Glomerular visceral epithelial cell (primary cell): Measurements from ENCODE around the gene CDH4.
A peak's percentile ranks its signal among the peaks of the same experiment; 100 is the strongest.

Source experiments
- DNase-seq: peaks from one replicate; pipeline ENCODE4 v3.0.0-alpha.2; 2016; ENCODE audit errors: extremely low spot score

The CDH4 gene

GRCh38 chr20:61533231-61533631, 281.2 kb downstream of the CDH4 start:
- no peak for DNase-seq

GRCh38 chr20:61534346-61534745, 282.3 kb downstream of the CDH4 start:
- DNase-seq = no peak

- DNase-seq = no peak
Measured at GRCh38 chr20:61535091-61535490, 283.0 kb downstream of the CDH4 start.

- no peak for DNase-seq
Measured at GRCh38 chr20:61535536-61535935, 283.5 kb downstream of the CDH4 start.

GRCh38 chr20:61535956-61536355, 283.9 kb downstream of the CDH4 start:
- no peak for DNase-seq

GRCh38 chr20:61536671-61537070, 284.6 kb downstream of the CDH4 start:
- DNase-seq = no peak

DNA sequence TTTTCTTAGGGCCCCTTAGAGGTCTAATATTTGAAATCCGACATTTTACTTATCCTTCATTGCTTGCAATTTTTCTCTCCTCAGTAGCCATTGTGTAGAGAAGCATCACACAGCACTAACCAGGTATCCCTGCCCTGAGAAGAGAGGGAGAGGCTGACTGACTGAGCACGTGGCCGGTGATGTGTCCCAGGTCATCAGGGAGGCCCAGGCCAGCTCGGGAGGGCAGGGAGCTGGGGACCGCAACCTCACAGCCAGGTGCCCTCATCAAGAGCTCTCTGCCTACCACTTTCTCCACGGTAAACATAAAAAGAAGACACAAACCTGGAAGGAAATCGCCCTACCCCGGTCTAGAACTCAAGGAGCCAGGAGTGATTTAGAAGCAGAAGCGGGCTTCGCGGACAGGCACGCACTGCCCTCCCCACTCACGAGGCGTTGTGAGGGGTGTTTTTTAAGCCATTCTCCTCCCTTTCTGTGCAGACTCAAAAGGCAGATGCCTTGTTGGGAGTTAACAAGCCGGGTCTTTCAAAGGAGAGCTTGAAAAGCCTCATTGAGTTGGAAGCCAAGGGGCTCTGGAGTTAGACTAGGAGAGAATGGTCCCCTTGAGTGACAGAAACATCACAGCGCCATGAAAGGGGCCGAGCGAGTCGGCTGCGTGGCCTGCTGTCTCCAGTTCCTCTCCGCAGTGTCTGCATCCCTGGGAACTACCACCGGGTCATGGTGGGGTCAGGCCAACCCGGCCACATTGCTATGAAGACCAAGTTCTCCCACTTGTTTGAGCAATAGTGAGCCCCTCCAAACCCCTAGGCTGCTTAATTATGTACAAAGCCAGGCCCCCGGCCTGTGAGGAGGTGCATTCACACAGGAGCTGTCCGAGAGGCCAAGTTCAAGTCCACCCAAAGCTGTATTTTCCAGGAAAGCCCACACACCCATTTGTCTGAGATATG, 285.4 kb downstream of the CDH4 start:
- DNase-seq = no peak

- no peak for DNase-seq
Measured at GRCh38 chr20:61538183-61538942, 286.3 kb downstream of the CDH4 start.

DNA sequence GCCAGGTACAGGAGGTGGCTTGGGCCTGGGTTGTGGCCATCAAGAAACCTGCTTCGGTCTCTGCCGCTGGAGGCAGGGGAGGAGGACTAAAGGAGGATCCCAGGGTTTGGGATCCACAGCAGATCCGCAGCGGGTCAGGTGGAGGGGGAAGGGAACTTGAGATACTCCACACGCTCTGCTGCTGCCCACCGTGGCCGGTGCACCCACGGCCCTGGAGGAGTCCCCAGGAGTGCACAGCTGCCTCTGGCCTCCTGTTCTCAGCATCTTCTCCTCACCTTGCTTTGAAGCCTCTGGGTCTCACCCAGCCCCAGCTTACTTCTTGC, 286.8 kb downstream of the CDH4 start:
- no peak for DNase-seq

DNA sequence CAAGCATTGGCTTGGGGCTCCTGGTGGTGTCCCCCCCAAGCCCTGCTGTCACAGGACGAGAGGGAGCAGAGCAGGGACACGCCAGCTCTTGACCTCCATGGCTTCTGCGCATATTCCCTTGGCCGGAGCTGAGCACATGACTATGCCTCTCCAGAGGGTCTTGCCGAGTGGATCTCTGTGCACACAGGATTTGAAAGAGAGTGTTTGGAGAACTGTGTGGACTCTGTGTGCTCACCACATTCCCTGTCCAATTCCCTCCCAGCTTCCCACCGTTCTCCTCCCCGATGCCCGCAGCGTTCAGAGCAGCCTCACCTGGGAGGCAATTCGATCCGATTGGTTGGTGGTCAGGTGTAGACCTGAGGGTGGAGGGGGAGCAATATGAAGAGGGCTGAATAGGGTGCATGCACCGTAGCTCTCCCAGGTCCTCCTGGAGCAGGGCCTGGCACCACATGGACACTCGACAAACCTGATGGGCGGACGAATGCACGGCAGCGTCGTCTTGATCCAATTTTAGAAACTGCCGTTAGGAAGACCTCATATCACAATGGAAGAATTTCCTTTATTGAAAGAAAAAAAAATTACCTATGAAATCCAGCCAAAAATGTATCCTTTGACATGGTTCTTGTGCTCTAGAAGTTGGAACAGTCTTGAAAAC, 287.8 kb downstream of the CDH4 start:
- no peak for DNase-seq

GRCh38 chr20:61541537-61541936, 289.5 kb downstream of the CDH4 start:
- DNase-seq = no peak

DNA sequence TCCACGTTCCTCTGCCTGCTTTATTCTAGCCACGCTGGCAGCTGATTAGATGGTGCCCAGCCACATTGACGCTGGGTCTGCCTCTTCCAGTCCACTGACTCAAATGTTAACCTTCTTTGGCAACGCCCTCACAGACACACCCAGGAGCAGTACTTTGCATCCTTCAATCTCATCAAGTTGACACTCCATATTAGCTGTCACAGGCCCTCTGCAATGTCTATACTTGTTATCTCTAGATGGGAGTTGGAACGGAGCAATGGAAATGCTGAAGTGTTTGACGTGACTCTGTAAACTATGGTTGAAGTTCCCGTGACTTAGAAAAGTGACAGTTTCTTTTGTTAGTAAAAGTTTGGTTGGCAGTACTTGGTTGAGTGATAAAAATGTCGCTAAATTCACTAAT, 291.0 kb downstream of the CDH4 start:
- no peak for DNase-seq

DNA sequence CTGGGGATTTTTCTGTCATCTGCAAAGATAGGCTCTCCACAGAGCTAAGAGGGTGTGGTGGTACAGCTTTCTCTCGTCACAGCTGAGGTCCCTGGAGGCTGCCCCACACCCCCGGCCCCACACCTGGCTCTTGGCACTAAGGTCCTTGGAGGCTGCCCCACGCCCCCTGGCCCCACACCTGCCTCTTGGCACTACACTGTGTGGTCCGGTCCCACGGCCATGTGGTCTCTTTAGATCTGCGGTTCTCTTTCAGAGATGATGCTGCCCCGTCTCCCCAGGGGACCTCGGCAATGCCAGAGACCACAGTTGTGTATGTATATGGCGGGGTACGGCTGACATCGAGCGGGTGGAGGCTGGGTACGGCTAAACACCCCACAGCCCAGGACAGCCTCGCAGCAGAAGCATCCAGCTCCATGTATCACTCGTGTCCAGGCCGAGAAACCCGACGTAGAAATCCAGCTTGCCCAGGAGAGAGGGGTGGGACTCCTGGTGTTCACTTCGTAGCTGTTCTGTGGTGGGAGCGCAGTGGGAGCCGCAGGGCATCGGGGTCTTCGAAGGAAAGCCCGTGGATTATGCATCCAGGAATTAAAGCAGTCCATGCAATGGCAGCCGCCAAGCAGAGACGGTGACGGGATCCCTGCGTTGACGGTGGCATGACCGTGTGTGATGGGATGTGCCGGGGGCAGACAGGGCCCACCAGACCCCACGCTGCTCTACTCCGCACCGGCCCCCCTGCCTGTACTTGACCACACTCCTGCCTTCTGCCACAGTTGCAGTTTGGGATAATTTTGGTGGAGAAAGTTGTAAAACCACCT, 292.1 kb downstream of the CDH4 start:
- DNase-seq = no peak

DNA sequence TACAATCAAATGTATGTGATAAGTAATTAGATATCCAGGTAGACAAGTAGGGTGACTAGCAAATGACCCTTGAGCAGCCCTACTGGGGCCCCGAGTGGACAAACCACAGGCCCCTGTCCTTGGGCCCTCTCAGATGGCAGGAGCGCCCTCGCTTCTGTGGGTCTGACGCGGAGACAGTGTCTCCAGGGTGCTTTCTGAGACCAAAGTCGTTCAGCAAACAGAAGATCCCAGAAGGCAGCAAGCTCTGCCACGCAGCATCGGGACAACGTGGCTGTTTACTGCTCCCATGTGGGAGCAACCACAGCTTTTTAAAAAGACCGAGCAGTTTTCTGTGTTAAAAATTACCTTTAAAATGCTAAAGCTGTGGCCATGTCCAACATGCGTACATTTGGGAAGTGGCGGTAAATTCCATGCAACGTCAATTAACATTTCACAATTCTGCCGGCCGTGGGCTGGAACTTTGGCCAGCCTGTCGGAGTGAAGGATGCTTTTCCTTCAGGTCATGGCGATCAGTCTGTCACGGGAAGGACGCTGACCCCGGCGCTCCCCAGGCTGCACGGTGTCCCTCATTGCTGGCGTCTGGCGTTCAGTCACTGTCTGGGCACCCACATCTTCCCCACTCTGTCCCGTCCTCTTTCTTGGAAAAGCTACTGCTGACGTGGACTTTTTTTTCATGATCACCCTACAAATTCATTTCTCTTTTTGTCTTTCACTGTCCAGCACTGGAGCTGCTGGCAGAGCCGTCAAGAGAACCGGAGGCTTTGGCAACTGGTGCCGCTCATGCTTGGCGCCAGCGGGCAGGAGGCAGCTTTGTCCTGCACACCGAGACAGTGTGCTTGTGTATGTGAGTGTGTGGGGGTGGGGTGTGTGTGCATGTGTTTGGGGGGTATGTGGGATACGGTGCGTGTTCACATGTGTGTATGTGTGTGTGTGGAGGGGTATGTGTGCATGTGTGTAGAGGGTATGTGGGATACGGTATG, 293.1 kb downstream of the CDH4 start:
- DNase-seq = no peak

- no peak for DNase-seq
Measured at GRCh38 chr20:61546641-61547040, 294.6 kb downstream of the CDH4 start.

DNA sequence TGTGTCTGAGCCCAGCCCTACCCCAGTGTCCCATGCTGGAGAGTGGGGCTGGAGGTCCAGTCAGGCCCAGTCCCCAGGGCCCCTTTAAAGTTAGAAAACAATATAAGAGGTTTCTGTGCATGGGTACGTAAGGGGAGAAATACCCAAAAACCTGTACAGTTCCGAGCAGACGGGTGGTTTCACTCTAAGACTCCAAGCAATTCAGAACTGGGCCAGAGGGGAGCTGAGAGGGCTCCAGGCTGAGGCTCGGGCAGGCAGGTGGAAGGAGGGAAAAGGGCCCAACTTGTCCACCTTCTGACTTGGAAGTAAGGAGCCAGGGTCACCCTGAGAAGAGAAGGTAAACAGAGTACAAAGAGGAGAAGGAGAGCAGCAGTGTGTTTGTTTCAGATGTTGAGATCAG, 296.0 kb downstream of the CDH4 start:
- no peak for DNase-seq

DNA sequence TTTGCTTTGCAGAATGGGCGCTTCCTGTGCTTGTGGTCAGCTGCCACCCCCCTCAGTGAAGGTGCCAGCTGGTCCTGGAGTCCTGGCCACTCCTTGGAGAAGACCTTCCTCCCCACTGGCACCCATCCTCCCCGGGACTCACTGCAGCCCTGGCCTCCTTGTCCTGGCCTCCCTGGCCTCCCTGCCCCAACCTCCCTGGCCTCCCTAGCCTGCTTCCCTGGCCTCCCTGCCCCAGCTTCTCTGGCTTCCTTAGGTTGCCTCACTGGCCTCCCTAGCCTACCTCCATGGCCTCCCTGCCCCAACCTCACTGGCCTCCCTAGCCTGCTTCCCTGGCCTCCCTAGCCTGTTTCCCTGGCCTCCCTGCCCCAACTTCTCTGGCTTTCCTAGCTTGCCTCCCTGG, 297.8 kb downstream of the CDH4 start:
- DNase-seq = no peak

DNA sequence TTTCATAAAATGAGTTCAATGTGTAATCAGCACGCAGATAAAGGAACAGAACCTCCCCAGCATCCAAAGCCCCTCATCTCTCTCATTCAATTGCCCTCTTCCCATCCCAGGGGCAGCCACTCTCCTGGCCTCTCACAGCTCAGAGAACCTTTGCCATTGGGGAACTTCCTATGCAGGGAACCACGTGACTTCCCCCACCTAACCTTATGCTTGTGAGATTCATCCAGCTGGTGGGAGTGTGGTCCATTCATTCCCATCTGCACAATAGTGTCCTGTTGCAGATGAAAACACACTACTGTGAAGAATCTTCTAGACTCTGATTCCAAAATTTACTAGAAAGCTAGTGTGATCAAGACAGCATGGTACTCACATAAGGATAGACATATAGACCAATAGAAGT, 299.3 kb downstream of the CDH4 start:
- no peak for DNase-seq

DNA sequence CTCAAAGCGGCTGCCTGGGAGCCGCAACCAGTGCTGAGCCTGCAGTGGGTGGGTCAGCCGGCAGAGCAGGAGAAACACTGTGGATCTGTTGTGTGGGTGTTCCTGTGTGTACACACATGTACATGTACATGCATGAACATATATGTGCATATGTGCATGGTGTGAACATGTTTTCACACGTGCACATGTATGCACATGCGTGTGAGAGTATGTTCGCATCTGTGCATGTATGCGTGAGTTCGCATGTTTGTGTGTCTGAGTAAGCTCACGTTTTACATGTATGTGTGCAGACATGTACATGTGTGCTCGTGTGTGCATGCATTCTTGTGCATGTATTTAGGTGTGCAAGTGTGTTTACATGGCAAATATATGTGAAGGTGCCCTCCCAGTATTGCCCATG, 302.6 kb downstream of the CDH4 start:
- no peak for DNase-seq

DNA sequence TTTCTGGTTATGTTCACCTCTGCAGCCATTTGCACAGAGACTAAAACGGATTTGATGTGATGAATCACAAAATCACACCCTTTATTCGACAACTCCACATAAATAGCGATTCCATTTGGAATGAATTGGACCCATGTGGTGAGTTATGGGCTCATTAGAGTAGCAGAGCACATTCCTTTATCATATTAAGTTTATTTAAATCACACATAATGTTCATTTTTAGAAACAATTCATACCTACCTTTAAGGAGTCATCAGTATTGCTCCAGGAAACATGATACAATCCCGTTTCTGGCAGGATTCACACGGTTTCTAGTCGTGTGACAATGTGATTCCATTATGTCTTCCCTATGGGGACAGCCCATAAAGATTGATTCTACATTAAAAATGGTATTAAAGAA, 303.5 kb downstream of the CDH4 start:
- no peak for DNase-seq

- DNase-seq = peak; percentile 92
Measured at GRCh38 chr20:61556111-61556510, 304.1 kb downstream of the CDH4 start.
